HCT116 (cell line): ENCODE data around the gene C5orf52.

ENCODE experiments used
- CEBPB ChIP-seq: IDR thresholded peaks from 2 replicates; pipeline ENCODE4 v1.6.1; 2012; ENCODE audit warnings: low read depth
- CTCF ChIP-seq, 3 experiments: fragments of 200-600 bp in 1 of 3; sonication (generic) in 1 of 3; IDR thresholded peaks in 2 of 3; conservative IDR thresholded peaks in 1 of 3; 2 replicates each; pipeline ENCODE4 v1.5.1; 2012 to 2017; ENCODE audit warnings: low read depth in 2 of 3, low read length in 2 of 3, antibody characterized with exemption in 1 of 3, borderline replicate concordance in 1 of 3, control low read depth in 1 of 3, mild to moderate bottlenecking in 1 of 3, mixed read lengths in 1 of 3, mixed run types in 1 of 3, moderate library complexity in 1 of 3; ENCODE audit not compliant: insufficient read depth in 1 of 3
- ELF1 ChIP-seq: IDR thresholded peaks from 2 replicates; pipeline ENCODE4 v1.6.1; 2012; ENCODE audit warnings: low read depth, borderline replicate concordance
- EZH2phosphoT487 ChIP-seq: fragments of 200-600 bp; IDR thresholded peaks from 2 replicates; pipeline ENCODE4 v1.6.1; 2018; ENCODE audit warnings: antibody characterized with exemption, borderline replicate concordance
- JUND ChIP-seq: IDR thresholded peaks from 2 replicates; pipeline ENCODE4 v1.6.1; 2012
- MAX ChIP-seq: IDR thresholded peaks from 2 replicates; pipeline ENCODE4 v1.6.1; 2012
- POLR2AphosphoS5 ChIP-seq: IDR thresholded peaks from 2 replicates; pipeline ENCODE4 v1.6.1; 2011; ENCODE audit warnings: mild to moderate bottlenecking, low read depth, low read length, moderate library complexity
- RAD21 ChIP-seq: IDR thresholded peaks from 2 replicates; pipeline ENCODE4 v1.6.1; 2012; ENCODE audit warnings: low read depth, mild to moderate bottlenecking
- SIN3A ChIP-seq: IDR thresholded peaks from 2 replicates; pipeline ENCODE4 v1.6.1; 2012; ENCODE audit warnings: low read depth
- ZNF274 ChIP-seq: fragments of 200-500 bp; sonication (Bioruptor generic); IDR thresholded peaks from 2 replicates; pipeline ENCODE4 v1.6.1; 2014; ENCODE audit warnings: mild to moderate bottlenecking, low read depth, low read length, inconsistent platforms

- TF ChIP-seq CTCF (IDR thresholded peaks at IDR 0.05 in 2 of 3, conservative IDR thresholded peaks at IDR 0.05 in 1 of 3; ENCODE audit: borderline replicate concordance in 1 of 3, insufficient read depth in 1 of 3, low read depth in 2 of 3, low read length in 2 of 3) (no peak), POLR2AphosphoS5 (no peak), SIN3A (no peak), RAD21 (no peak), ZNF274 (no peak), MAX (no peak), ELF1 (no peak), EZH2phosphoT487 (no peak), CEBPB (no peak), JUND (no peak)
Observed at GRCh38 chr5:157649101-157649500, 22.2 kb upstream of the C5orf52 start.
